GM12878 (cell line): Measurements from ENCODE around the gene RCVRN. TPM values are rescaled to one million over a fixed set of nuclear protein-coding genes. Genes with fewer than 3 reads are reported as not detected.

Experiments
- ATAC-seq: fragments of 200-7000 bp; cut with Tn5 transposase; 3 replicates; pipeline ENCODE4 v1.9.1; 2020; ENCODE audit warnings: mild to moderate bottlenecking, moderate library complexity
- BruUV-seq: library from RNA; stranded (reverse); fragments of 400-500 nt; replicated peaks from 2 replicates; lab custom pipeline; 2021; lab: Mats Ljungman, UMichigan
- CTCF ChIA-PET: fragments of 300-600 bp; sonication (Branson Sonifier 250); formaldehyde crosslinking; extraction: SDS; loops from one replicate; lab custom pipeline; 2021; ENCODE audit warnings: inconsistent platforms; lab: Yijun Ruan, JAX
- POLR2A ChIA-PET: fragments of 350-600 bp; formaldehyde crosslinking; extraction: SDS; loops from one replicate; lab custom pipeline; 2021; ENCODE audit warnings: inconsistent platforms; lab: Charles Lee
- RAD21 ChIA-PET: fragments of 300-600 bp; sonication (Branson Sonifier 250); formaldehyde crosslinking; loops from one replicate; lab custom pipeline; 2023; ENCODE audit warnings: antibody characterized with exemption; ENCODE audit not compliant: unreplicated experiment; lab: Charles Lee
- SMC1A ChIA-PET: fragments of 300-600 bp; sonication (Branson Sonifier 250); formaldehyde crosslinking; loops from one replicate; lab custom pipeline; 2023; ENCODE audit not compliant: unreplicated experiment, uncharacterized antibody; lab: Charles Lee
- DNase-seq: peaks from one replicate; pipeline ENCODE4 v3.0.0-alpha.2; 2011; ENCODE audit warnings: low read depth, low spot score
- FAIRE-seq: peaks from 3 replicates; lab custom pipeline; 2011; peaks lifted over from hg19 to GRCh38; lab: Jason Lieb, UNC
- H2AFZ ChIP-seq: 2 replicates; pipeline ENCODE4 v1.6.0; 2011; ENCODE audit warnings: low read depth, low read length, control low read depth; ENCODE audit not compliant: control insufficient read depth
- H3K27ac ChIP-seq: 2 replicates; pipeline ENCODE4 v1.5.1; 2011; ENCODE audit warnings: control low read depth; ENCODE audit not compliant: control insufficient read depth, insufficient read depth
- H3K27me3 ChIP-seq, 2 experiments: replicated peaks in 1 of 2; 2 replicates each; pipeline versions ENCODE4 v1.6.0 to v1.6.1; 2011; ENCODE audit warnings: low read length in 1 of 2; ENCODE audit not compliant: control insufficient read depth in 2 of 2, insufficient read depth in 2 of 2
- H3K36me3 ChIP-seq, 2 experiments: 2 replicates each; pipeline ENCODE4 v1.5.1; 2011; ENCODE audit warnings: low read length in 1 of 2; ENCODE audit not compliant: control insufficient read depth in 2 of 2, insufficient read depth in 2 of 2
- H3K4me1 ChIP-seq: 2 replicates; pipeline ENCODE4 v1.6.1; 2011; ENCODE audit warnings: mild to moderate bottlenecking, low read length, moderate library complexity, mixed read lengths; ENCODE audit not compliant: control insufficient read depth, insufficient read depth
- H3K4me2 ChIP-seq: 2 replicates; pipeline ENCODE4 v1.6.0; 2011; ENCODE audit warnings: control low read depth; ENCODE audit not compliant: control insufficient read depth, insufficient read depth
- H3K4me3 ChIP-seq: fragments of 200-600 bp; sonication (generic); 2 replicates; pipeline ENCODE4 v1.5.1; 2016
- H3K79me2 ChIP-seq: 2 replicates; pipeline ENCODE4 v1.6.0; 2011; ENCODE audit warnings: low read length; ENCODE audit not compliant: control insufficient read depth, insufficient read depth
- H3K9ac ChIP-seq: 2 replicates; pipeline ENCODE4 v1.8.0; 2011; ENCODE audit warnings: low read length, control low read depth, mixed read lengths; ENCODE audit not compliant: control insufficient read depth, insufficient read depth
- H3K9me3 ChIP-seq: replicated peaks from 3 replicates; pipeline ENCODE4 v1.5.1; 2011; ENCODE audit warnings: mild to moderate bottlenecking, low read length; ENCODE audit not compliant: control insufficient read depth, insufficient read depth
- H4K20me1 ChIP-seq: 2 replicates; pipeline ENCODE4 v1.6.0; 2011; ENCODE audit not compliant: control insufficient read depth, insufficient read depth
- ASH2L ChIP-seq: fragments of 300-600, 200-600 bp; sonication (generic); IDR thresholded peaks from 2 replicates; pipeline ENCODE4 v1.6.1; 2017; ENCODE audit warnings: low read depth, mild to moderate bottlenecking, borderline replicate concordance
- BACH1 ChIP-seq: fragments of 450-650 bp; IDR thresholded peaks from 2 replicates; pipeline ENCODE4 v1.6.1; 2017; ENCODE audit warnings: mild to moderate bottlenecking, borderline replicate concordance
- CHD4 ChIP-seq: fragments of 200-600 bp; sonication (generic); IDR thresholded peaks from 2 replicates; pipeline ENCODE4 v1.6.1; 2016; ENCODE audit warnings: mild to moderate bottlenecking
- GABPA ChIP-seq: IDR thresholded peaks from 2 replicates; pipeline ENCODE4 v1.6.1; 2014; ENCODE audit warnings: antibody characterized with exemption, low read depth, mild to moderate bottlenecking, inconsistent platforms
- LARP7 ChIP-seq: fragments of 450-650 bp; IDR thresholded peaks from 2 replicates; pipeline ENCODE4 v1.6.1; 2017; ENCODE audit warnings: mild to moderate bottlenecking
- MYB ChIP-seq: fragments of 150-350 bp; IDR thresholded peaks from 2 replicates; pipeline ENCODE4 v1.6.1; 2014; ENCODE audit warnings: mild to moderate bottlenecking, low read depth, low read length, borderline replicate concordance
- NFXL1 ChIP-seq: fragments of 450-650 bp; IDR thresholded peaks from 2 replicates; pipeline ENCODE4 v1.6.1; 2017; ENCODE audit warnings: antibody characterized with exemption, mild to moderate bottlenecking, borderline replicate concordance
- NR2C1 ChIP-seq: fragments of 450-650 bp; IDR thresholded peaks from 2 replicates; pipeline ENCODE4 v1.6.1; 2017; ENCODE audit warnings: antibody characterized with exemption, mild to moderate bottlenecking, moderate library complexity
- NRF1 ChIP-seq: conservative IDR thresholded peaks from 2 replicates; pipeline ENCODE4 v1.6.1; 2011; ENCODE audit warnings: mild to moderate bottlenecking, low read depth, low read length, improper control_type of control experiment
- PAX5 ChIP-seq: IDR thresholded peaks from 2 replicates; pipeline ENCODE4 v1.6.1; 2011; ENCODE audit warnings: low read depth, low read length, borderline replicate concordance
- POLR2AphosphoS2 ChIP-seq: IDR thresholded peaks from 2 replicates; pipeline ENCODE4 v1.6.1; 2011; ENCODE audit warnings: low read depth, mild to moderate bottlenecking, low read length, improper control_type of control experiment, moderate library complexity
- RBBP5 ChIP-seq: fragments of 200-600 bp; sonication (generic); conservative IDR thresholded peaks from 2 replicates; pipeline ENCODE4 v1.6.1; 2016
- SMAD1 ChIP-seq: fragments of 450-650 bp; IDR thresholded peaks from 2 replicates; pipeline ENCODE4 v1.6.1; 2018; ENCODE audit warnings: mild to moderate bottlenecking, low read depth; ENCODE audit not compliant: partially characterized antibody
- SMC3 ChIP-seq: IDR thresholded peaks from 2 replicates; pipeline ENCODE4 v1.6.1; 2011; ENCODE audit warnings: low read length, improper control_type of control experiment, borderline replicate concordance
- WGBS: methylation state at CpG from one replicate; pipeline ENCODE4 v1.1.6; 2016; ENCODE audit warnings: low lambda C conversion rate; ENCODE audit not compliant: insufficient replicate concordance, insufficient coverage; ENCODE audit errors: missing lambda C conversion rate; 5-methylcytosine and 5-hydroxymethylcytosine counted together
- in situ Hi-C: fragments of 300-500 bp; cut with MboI; formaldehyde crosslinking; loops from 9 replicates; pipeline ENCODE4 v1.14.3; 2018; ENCODE audit warnings: mixed read lengths
- intact Hi-C: fragments of 100-400 bp; cut with micrococcal nuclease; formaldehyde crosslinking; loops from one replicate; pipeline ENCODE4 v1.14.2; 2022; ENCODE audit not compliant: unreplicated experiment
- polyA plus RNA-seq, 11 experiments: library from polyadenylated mRNA; depleted of rRNA in 4 of 11; unstranded in 6 of 11; stranded (reverse) in 5 of 11; fragments of >200 nt; fragmentation: Nextera tagmentation in 4 of 11; fragmentation: Illumina TruSeq in 1 of 11; extraction: Ambion mirVana in 4 of 11; extraction: Trizol in 1 of 11; gene quantifications; 1 replicate in 1 of 11; 2 replicates in 10 of 11; pipeline versions ENCODE4 v1.2.1 to v1.2.3, GENCODE V29; 2011 to 2016; ENCODE audit warnings: inconsistent platforms in 2 of 11, missing spikeins in 2 of 11, low read depth in 1 of 11
- total RNA-seq, 4 experiments: library from RNA; depleted of rRNA in 3 of 4; stranded (reverse); fragments of >200 nt in 3 of 4; fragmentation: Illumina TruSeq in 1 of 4; extraction: Trizol in 1 of 4; gene quantifications; 2 replicates each; pipeline versions ENCODE4 v1.2.1 to v1.2.3, GENCODE V29; 2013 to 2021
- TF ChIP-seq, protein P1 (sequence below): fragments of 450-650 bp; formaldehyde crosslinking; IDR thresholded peaks from 2 replicates; pipeline ENCODE4 v1.4.0; 2022; ENCODE audit warnings: mild to moderate bottlenecking, moderate library complexity

RCVRN gene
- total and polyA plus RNA-seq, 10 of the 15 experiments (the other 5 are each of a cell fraction or from before 2014, with no cell fraction given), result 0.07 to 0.23 (median 0.14) TPM; not detected in 6

DNA sequence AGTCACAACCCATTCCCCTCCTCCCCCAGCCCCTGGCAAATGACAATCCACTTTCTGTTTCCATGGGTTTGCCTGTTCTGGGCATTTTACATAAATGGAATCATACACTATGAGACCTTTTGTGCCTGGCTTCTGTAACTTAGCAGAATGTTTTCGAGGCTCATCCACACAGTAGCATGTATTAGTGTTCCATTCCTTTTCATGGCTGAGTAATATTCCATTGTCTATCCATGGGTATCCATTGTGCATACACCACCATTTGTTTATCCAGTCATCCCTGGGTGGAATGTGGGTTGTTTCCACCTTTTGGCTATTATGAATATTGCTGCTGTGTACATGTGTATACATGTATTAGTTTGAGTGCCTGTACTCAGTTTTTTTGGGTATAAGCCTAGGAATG lies 33.7 kb upstream of the RCVRN start:
- Histone ChIP-seq H3K9me3 (peaks cover 2% of the 10 kb centered on the region; the same call in 1 of the 3 replicates), H3K27ac (no peak overlapping the region), H3K79me2 (no peaks in the 10 kb centered on the region), H3K36me3 (no peaks in the 10 kb centered on the region; a peak in 1 of 4 replicates), H3K4me2 (no peak overlapping the region), H3K4me1 (no peaks in the 10 kb centered on the region), H2AFZ (no peak overlapping the region), H4K20me1 (no peaks in the 10 kb centered on the region), H3K4me3 (no peak overlapping the region), H3K27me3 (no peaks in the 10 kb centered on the region), H3K9ac (no peak overlapping the region)
- no peak for DNase-seq
- in situ Hi-C loops (no loop called here), intact Hi-C loops (no loop called here)
- no peak for FAIRE-seq
- WGBS, result 48% methylated on average over 1 of the region's 1 CpG
- BruUV-seq, result no TSS peak
- CTCF ChIA-PET, result no interaction called here
- ATAC-seq, result no peak
- TF ChIP-seq NR2C1 (no peak), LARP7 (no peak), NFXL1 (no peak), CHD4 (no peak), RBBP5 (no peak), GABPA (no peak), MYB (no peak), PAX5 (no peak), SMAD1 (no peak), SMC3 (no peak), NRF1 (no peak), ASH2L (no peak), POLR2AphosphoS2 (no peak), BACH1 (no peak)
- TF ChIP-seq, protein P1, sequence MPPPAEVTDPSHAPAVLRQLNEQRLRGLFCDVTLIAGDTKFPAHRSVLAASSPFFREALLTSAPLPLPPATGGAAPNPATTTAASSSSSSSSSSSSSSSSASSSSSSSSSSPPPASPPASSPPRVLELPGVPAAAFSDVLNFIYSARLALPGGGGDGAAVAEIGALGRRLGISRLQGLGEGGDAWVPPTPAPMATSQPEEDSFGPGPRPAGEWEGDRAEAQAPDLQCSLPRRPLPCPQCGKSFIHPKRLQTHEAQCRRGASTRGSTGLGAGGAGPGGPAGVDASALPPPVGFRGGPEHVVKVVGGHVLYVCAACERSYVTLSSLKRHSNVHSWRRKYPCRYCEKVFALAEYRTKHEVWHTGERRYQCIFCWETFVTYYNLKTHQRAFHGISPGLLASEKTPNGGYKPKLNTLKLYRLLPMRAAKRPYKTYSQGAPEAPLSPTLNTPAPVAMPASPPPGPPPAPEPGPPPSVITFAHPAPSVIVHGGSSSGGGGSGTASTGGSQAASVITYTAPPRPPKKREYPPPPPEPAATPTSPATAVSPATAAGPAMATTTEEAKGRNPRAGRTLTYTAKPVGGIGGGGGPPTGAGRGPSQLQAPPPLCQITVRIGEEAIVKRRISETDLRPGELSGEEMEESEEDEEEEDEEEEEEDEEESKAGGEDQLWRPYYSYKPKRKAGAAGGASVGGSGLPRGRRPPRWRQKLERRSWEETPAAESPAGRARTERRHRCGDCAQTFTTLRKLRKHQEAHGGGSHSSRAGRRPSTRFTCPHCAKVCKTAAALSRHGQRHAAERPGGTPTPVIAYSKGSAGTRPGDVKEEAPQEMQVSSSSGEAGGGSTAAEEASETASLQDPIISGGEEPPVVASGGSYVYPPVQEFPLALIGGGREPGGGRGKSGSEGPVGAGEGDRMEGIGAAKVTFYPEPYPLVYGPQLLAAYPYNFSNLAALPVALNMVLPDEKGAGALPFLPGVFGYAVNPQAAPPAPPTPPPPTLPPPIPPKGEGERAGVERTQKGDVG, result no peak
- POLR2A ChIA-PET, result no interaction called here
- RAD21 ChIA-PET, result no interaction called here
- SMC1A ChIA-PET, result no interaction called here
